Upper lobe of left lung (tissue), 4 donors: ENCODE data around the gene DPP6.

Experiments used
- POLR2A ChIP-seq, 4 donors: fragments of 450-650 bp; IDR thresholded peaks; one replicate each; pipeline ENCODE4 v1.5.1; 2016 to 2017; ENCODE audit warnings: antibody characterized with exemption in 4 of 4, mild to moderate bottlenecking in 2 of 4
- POLR2AphosphoS5 ChIP-seq, 2 donors: sonication (generic); formaldehyde crosslinking; IDR thresholded peaks; one replicate each; pipeline ENCODE4 v1.5.1; 2017; ENCODE audit warnings: antibody characterized with exemption in 2 of 2
- TF ChIP-seq, protein P1 (sequence below), 6 experiments: fragments of 450-650 bp in 4 of 6; fragments of 200-600 bp in 2 of 6; sonication (generic) in 2 of 6; IDR thresholded peaks; one replicate each; pipeline ENCODE4 v1.5.1; 2016 to 2019; ENCODE audit warnings: antibody characterized with exemption in 6 of 6

DNA sequence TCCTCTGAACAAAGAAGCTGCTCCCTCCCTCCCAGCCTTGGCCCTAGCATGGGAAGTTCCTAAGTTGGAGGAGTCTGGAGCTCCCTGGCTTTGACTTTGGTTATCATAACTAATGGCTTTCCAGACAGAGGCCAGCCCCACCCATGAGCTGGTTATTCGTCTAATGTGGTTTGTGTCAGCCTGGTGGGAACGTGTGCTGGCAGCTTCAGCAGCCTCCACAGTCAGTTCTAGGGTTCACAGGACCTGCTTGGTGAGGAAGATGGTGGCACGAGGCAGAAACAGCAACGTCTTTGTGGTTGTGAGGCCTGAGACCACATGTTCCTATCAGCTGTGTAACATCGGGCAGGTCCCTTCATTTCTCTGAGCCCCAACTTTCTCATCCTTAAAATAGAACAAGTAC, 847.7 kb downstream of the DPP6 start:
- TF ChIP-seq, protein P1, sequence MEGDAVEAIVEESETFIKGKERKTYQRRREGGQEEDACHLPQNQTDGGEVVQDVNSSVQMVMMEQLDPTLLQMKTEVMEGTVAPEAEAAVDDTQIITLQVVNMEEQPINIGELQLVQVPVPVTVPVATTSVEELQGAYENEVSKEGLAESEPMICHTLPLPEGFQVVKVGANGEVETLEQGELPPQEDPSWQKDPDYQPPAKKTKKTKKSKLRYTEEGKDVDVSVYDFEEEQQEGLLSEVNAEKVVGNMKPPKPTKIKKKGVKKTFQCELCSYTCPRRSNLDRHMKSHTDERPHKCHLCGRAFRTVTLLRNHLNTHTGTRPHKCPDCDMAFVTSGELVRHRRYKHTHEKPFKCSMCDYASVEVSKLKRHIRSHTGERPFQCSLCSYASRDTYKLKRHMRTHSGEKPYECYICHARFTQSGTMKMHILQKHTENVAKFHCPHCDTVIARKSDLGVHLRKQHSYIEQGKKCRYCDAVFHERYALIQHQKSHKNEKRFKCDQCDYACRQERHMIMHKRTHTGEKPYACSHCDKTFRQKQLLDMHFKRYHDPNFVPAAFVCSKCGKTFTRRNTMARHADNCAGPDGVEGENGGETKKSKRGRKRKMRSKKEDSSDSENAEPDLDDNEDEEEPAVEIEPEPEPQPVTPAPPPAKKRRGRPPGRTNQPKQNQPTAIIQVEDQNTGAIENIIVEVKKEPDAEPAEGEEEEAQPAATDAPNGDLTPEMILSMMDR (IDR thresholded peaks at IDR 0.05), result no peak
- TF ChIP-seq POLR2A (IDR thresholded peaks at IDR 0.05), result no peak
- no peak for TF ChIP-seq POLR2AphosphoS5 (IDR thresholded peaks at IDR 0.05)
